Epithelial cell of esophagus (primary cell): ENCODE measurements around the gene RPS6KA2.

ENCODE experiments used
- DNase-seq: peaks from one replicate; pipeline ENCODE4 v3.0.0; 2010; ENCODE audit warnings: low read depth
- H3K4me3 ChIP-seq: 2 replicates; pipeline ENCODE4 v1.5.1; 2011; ENCODE audit warnings: mild to moderate bottlenecking, low read length, control low read depth
- CTCF ChIP-seq: IDR thresholded peaks from 2 replicates; pipeline ENCODE4 v1.5.1; 2011; ENCODE audit warnings: low read depth, mild to moderate bottlenecking, low read length, control low read depth, inconsistent platforms; ENCODE audit not compliant: insufficient read depth; ENCODE audit errors: missing control alignments

RPS6KA2 gene

GRCh38 chr6:166572370-166573261, 54.4 kb downstream of the RPS6KA2 start:
- TF ChIP-seq CTCF: no peak
- DNase-seq: peak; percentile 27
- H3K4me3 ChIP-seq: no peak overlapping the region

DNA sequence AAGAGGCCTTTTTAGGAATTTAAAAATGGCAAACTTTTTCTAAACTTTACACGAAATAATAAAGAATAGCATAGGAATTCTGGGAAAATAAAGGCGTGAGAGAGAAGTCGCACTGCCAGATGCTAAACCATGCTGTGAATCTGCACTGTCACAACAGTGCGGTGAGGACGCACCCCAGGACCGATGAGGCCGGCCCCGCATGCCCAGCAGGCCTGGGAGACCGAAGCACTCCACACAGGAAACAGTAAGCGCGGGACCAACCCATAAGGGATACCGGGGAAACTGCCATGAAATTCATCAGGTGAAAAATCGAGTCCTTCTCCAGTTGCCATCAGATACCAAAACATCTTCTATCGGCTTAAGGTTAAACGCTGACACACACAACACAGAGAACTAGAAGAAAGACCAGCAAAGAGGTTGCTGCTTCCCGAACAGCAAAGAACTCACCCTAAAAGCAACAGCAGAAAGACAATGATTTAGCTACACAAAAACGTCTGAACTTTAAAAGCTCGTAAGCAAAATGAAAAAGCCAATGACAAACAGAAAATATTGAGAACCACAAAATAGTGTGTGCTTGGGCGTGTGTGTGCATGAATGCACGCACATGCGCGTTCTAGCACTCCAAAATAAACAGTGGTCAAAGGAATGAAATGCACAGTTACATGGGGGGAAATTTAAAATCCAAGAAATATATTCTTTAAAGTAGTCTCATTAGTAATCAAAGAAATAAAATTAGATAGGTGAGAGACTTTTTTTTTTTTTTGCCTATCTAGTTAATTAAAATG, 55.9 kb downstream of the RPS6KA2 start:
- H3K4me3 ChIP-seq: no peak overlapping the region
- no peak for DNase-seq
- no peak for TF ChIP-seq CTCF

DNA sequence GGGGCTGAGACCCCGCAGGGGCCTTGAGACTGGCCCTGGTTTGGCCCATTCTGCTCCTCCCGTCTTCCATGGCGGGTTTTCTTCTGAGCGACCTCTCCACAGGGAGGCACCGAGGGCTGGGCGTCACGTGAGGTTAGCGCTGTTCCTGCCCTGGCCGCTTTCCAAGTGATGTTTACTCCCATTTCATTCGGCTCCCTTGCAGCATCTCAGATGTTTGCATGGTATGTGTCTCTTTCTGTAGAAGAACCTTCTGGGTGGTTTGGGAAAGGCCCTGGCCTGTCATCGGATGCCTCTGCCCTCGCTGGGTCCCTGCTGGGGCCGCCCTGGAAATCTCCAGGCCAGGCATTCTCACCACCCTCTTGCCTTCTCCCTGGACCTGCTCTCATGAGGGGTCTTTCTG, 57.8 kb downstream of the RPS6KA2 start:
- no peak for TF ChIP-seq CTCF
- no peak overlapping the region for H3K4me3 ChIP-seq
- no peak for DNase-seq

- TF ChIP-seq CTCF: no peak
- DNase-seq: no peak
- no peak overlapping the region for H3K4me3 ChIP-seq
Observed at GRCh38 chr6:166567813-166568212, 59.2 kb downstream of the RPS6KA2 start.

DNA sequence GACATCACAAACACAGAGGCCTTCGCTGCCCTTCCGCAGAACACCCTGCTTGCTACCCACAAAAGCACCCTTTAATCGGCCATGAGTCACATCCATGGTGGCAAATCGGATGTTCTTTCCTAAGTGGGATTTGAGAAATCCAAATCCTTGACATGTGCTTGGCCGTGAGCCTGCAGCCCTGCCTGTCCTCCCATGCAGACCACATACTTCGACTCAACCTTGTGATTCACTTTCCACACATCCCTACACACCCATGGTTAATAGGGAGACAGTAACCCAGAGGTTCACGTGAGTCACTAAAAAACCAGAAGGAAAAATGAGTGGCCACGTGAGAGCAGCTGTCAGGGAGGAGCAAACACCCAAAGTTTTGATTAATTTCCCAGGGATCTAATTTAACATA, 59.9 kb downstream of the RPS6KA2 start:
- DNase-seq: peak; percentile 98
- TF ChIP-seq CTCF: no peak
- no peak overlapping the region for H3K4me3 ChIP-seq

DNA sequence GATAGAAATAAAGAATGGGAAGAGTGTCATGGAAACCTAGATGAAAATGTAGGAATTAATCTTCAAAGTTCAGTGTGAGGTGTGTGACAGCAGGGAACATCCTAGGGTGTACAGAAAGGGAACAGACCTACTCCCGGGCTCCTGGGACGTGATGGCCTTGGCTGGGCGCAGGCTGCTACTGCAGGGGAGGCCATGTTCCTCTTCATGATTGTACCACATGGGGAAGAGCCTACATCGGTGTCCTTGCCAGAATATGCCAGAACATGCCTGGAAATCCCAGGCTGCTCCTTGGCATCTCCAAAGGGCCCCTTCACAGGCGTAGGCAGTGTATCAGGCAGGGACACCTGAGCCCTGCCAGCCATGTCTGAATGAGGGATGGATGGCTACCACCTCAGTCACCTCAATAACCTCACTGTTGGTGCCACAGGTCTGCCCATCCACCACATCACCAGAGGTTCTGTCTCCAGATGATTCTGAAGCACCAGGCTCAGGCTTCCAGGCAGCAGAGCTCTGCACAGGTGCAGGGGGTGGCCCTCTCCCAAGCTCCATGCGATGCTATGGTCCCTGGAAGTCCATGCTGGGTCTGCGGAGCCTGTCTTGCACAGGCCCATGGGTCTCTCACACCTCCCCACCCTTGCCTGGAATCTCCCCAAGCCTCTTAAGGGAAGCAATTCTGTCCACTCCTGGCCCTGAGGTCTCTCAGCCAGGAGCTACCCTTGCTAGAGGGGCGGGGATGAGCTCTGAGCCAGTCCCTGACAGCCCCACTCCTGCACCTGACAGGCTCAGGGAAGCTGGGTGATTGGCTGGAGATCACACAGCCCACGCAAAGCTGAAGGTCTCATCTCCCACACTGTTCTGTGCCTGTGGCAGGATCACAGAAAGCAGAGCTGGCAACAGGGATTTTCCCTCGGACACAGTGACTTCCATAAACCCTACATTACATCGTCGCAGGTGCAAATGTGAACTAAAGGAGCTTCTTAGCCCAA, 60.7 kb downstream of the RPS6KA2 start:
- no peak overlapping the region for H3K4me3 ChIP-seq
- TF ChIP-seq CTCF: no peak
- no peak for DNase-seq
